Ammon's horn (tissue), 1 donor: Measurements from ENCODE around the gene FAM107B.
"Not testable (repeated sequence)": the region's sequence is repeated elsewhere in the genome, so short reads cannot be mapped to it uniquely, and the experiment has no call there.

Source experiments
- DNase-seq: peaks from one replicate; pipeline ENCODE4 v3.0.0-alpha.2; 2016; ENCODE audit warnings: low spot score

FAM107B gene

GRCh38 chr10:14736043-14736442, 38.7 kb downstream of the FAM107B start:
- DNase-seq: no peak

- DNase-seq: no peak
Measured at GRCh38 chr10:14731875-14732512, 42.7 kb downstream of the FAM107B start.

GRCh38 chr10:14728346-14728745, 46.4 kb downstream of the FAM107B start:
- DNase-seq: no peak

- no peak for DNase-seq
Measured at GRCh38 chr10:14727924-14728323, 46.8 kb downstream of the FAM107B start.

- no peak for DNase-seq
Measured at GRCh38 chr10:14727465-14727864, 47.2 kb downstream of the FAM107B start.

GRCh38 chr10:14724931-14725330, 49.8 kb downstream of the FAM107B start:
- no peak for DNase-seq

GRCh38 chr10:14723052-14723689, 51.5 kb downstream of the FAM107B start:
- no peak for DNase-seq

GRCh38 chr10:14717552-14717951, 57.1 kb downstream of the FAM107B start:
- DNase-seq: no peak

- DNase-seq: no peak
Measured at GRCh38 chr10:14712991-14713424, 61.7 kb downstream of the FAM107B start.

- not testable (repeated sequence) for DNase-seq
Measured at GRCh38 chr10:14709344-14709743, 65.4 kb downstream of the FAM107B start.

GRCh38 chr10:14707481-14707880, 67.2 kb downstream of the FAM107B start:
- no peak for DNase-seq

GRCh38 chr10:14705548-14706230, 69.0 kb downstream of the FAM107B start:
- DNase-seq: no peak

- no peak for DNase-seq
Measured at GRCh38 chr10:14703631-14704001, 71.1 kb downstream of the FAM107B start.

GRCh38 chr10:14701466-14701865, 73.2 kb downstream of the FAM107B start:
- no peak for DNase-seq

GRCh38 chr10:14700546-14700945, 74.2 kb downstream of the FAM107B start:
- DNase-seq: peak; percentile 9

- no peak for DNase-seq
Measured at GRCh38 chr10:14699482-14699881, 75.2 kb downstream of the FAM107B start.

GRCh38 chr10:14698829-14699170, 75.9 kb downstream of the FAM107B start:
- no peak for DNase-seq

- no peak for DNase-seq
Measured at GRCh38 chr10:14698111-14698828, 76.4 kb downstream of the FAM107B start.

GRCh38 chr10:14697281-14697680, 77.4 kb downstream of the FAM107B start:
- DNase-seq: no peak

GRCh38 chr10:14696821-14697220, 77.9 kb downstream of the FAM107B start:
- DNase-seq: no peak

GRCh38 chr10:14695847-14696480, 78.7 kb downstream of the FAM107B start:
- DNase-seq: no peak

GRCh38 chr10:14693891-14694290, 80.8 kb downstream of the FAM107B start:
- DNase-seq: no peak
